Skeletal muscle tissue (tissue), 4 donors: ENCODE data around the gene ATF7IP2. TPM values are rescaled to one million over a fixed set of nuclear protein-coding genes. Genes with fewer than 3 reads are reported as not detected.
A peak's percentile ranks its signal among the peaks of the same experiment; 100 is the strongest.

ENCODE experiments used
- H3K27ac ChIP-seq: one replicate; pipeline ENCODE4 v1.7.0; 2013; ENCODE audit warnings: mild to moderate bottlenecking, low read depth, low read length, inconsistent platforms
- H3K27me3 ChIP-seq, 3 donors: one replicate each; pipeline ENCODE4 v1.7.0; 2013; ENCODE audit warnings: low read length in 3 of 3; ENCODE audit not compliant: control insufficient read depth in 3 of 3, insufficient read depth in 3 of 3
- H3K36me3 ChIP-seq, 3 donors: one replicate each; pipeline ENCODE4 v1.7.0; 2013; ENCODE audit warnings: low read length in 3 of 3; ENCODE audit not compliant: control insufficient read depth in 3 of 3, insufficient read depth in 3 of 3
- H3K4me1 ChIP-seq, 3 donors: one replicate each; pipeline ENCODE4 v1.7.0; 2013; ENCODE audit warnings: low read length in 3 of 3, mild to moderate bottlenecking in 3 of 3; ENCODE audit not compliant: control insufficient read depth in 3 of 3, insufficient read depth in 3 of 3
- H3K4me3 ChIP-seq, 3 donors: one replicate each; pipeline ENCODE4 v1.7.0; 2013; ENCODE audit warnings: low read length in 3 of 3
- H3K9ac ChIP-seq, 3 donors: one replicate each; pipeline ENCODE4 v1.7.0; 2013; ENCODE audit warnings: low read length in 3 of 3, mild to moderate bottlenecking in 3 of 3, moderate library complexity in 2 of 3, low read depth in 1 of 3
- H3K9me3 ChIP-seq, 3 donors: one replicate each; pipeline ENCODE4 v1.7.0; 2013; ENCODE audit warnings: low read length in 3 of 3; ENCODE audit not compliant: control insufficient read depth in 3 of 3
- total RNA-seq: library from RNA; depleted of rRNA; stranded (reverse); fragments of >200 nt; gene quantifications from one replicate; pipeline ENCODE4 v1.2.3, GENCODE V29; 2014
- donor health status: Osteomylitis.

Gene ATF7IP2
- total RNA-seq, 1 donor from 2014 or later = 9.4 TPM

DNA sequence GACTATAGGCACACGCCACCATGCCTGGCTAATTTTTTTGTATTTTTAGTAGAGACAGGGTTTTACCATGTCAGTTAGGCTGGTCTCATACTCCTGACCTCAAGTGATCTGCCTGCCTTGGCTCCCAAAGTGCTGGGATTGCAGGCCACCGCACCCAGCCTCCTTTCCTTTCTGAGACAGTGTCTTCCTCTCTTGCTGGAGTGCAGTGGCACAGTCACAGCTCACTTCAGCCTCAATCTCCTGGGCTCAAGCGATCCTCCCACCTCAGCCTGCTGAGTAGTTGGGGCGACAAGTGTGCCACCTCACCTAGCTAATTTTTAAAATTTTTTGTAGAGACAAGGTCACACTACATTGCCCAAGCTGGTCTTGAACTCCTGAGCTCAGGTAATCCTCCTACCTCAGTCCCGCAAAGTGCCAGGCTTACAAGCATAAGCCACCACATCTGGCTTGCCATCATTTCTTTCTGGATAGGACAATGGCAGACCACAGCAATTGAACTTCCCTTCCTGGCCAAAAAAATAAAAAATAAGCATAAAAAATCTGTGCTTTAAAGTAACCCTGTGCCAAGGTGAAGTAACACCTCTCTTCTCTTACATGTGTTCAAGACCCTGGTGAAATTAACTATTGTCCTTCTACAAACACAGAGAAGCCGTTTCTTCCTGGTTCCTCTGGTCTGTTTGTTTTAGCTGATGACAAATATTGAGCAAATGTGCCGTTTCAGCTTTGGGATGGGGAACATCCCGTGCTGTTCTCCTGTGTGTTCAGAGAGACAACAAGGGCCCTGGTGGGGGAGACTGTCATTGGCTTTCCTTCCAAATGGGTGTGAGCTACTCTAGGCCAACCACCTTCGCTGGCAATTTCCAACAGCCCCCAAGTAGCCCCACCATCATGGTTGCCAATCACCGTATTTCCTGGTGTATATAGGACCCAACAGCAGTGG is 134.3 kb downstream of the ATF7IP2 start:
- no peak overlapping the region for H3K9ac ChIP-seq
- H3K27me3 ChIP-seq = no peaks in the 10 kb centered on the region
- H3K4me1 ChIP-seq = peaks cover 0 to 2% (median 0%) of the 10 kb centered on the region in 3 donors
- no peak overlapping the region for H3K4me3 ChIP-seq
- no peaks in the 10 kb centered on the region for H3K9me3 ChIP-seq
- peaks cover 0 to 2% (median 0%) of the 10 kb centered on the region in 3 donors for H3K36me3 ChIP-seq
- H3K27ac ChIP-seq = no peak overlapping the region

DNA sequence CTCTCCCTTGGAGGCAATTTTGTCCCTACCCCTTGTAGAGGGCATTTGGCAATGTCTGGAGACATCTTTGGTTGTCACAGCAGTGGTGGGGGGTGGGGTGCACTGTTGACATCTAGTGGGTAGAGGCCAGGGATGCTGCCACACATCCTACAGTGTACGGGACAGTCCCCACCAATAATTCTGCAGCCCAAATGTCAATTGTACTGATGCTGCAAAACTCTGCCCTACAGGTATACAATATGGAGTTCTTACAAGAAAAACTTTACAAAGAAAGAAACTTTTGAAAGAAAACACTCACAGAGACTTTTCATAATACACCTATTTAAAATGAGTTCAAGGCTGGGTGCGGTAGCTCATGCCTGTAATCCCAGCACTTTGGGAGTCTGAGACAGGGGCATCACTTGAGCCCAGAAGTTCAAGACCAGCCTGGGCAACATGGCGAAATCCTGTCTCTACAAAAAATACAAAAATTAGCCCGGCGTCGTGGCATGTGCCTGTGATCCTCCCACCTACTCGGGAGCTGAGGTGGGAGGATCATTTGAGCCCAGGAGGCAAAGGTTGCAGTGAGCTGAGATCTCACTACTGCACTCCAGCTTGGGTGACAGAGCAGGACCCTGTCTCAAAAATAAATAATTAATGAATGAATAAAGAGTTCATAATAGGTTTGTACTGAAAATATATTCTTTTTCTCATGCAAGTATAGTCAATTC is 135.2 kb downstream of the ATF7IP2 start:
- no peaks in the 10 kb centered on the region for H3K27me3 ChIP-seq
- no peak overlapping the region for H3K27ac ChIP-seq
- H3K36me3 ChIP-seq = peaks cover 0 to 2% (median 0%) of the 10 kb centered on the region in 3 donors
- no peak overlapping the region for H3K9ac ChIP-seq
- no peak overlapping the region for H3K4me3 ChIP-seq
- no peaks in the 10 kb centered on the region for H3K9me3 ChIP-seq
- H3K4me1 ChIP-seq = no peaks in the 10 kb centered on the region

DNA sequence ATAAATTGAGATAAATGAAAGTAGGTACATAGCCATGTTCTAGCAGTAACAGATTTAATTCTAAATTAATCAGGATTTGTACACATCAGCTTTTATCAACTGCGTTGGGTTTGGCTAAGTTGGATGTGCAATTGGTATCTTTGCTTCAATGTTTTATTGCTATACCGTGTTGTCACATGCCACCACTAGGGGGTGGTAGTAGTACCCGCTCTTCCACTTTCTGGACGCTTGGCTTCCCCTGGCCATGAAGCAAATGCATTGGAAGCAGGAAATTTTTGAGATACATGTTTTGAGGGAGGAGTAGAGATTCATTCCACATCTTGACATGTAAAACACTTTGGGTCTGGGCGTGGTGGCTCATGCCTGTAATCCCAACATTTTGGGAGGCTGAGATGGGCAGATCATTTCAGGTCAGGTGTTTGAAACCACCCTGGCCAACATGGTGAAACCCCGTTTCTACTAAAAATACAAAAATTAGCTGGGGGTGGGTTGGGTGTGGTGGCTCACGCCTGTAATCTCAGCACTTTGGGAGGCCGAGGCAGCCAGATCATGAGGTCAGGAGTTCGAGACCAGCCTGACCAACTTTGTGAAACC is 135.9 kb downstream of the ATF7IP2 start:
- no peaks in the 10 kb centered on the region for H3K27me3 ChIP-seq
- H3K36me3 ChIP-seq = peaks cover 0 to 6% (median 4%) of the 10 kb centered on the region in 3 donors
- H3K4me3 ChIP-seq = no peak overlapping the region
- H3K9me3 ChIP-seq = no peaks in the 10 kb centered on the region
- no peak overlapping the region for H3K27ac ChIP-seq
- no peak overlapping the region for H3K9ac ChIP-seq
- peaks cover 0 to 2% (median 0%) of the 10 kb centered on the region in 3 donors for H3K4me1 ChIP-seq

DNA sequence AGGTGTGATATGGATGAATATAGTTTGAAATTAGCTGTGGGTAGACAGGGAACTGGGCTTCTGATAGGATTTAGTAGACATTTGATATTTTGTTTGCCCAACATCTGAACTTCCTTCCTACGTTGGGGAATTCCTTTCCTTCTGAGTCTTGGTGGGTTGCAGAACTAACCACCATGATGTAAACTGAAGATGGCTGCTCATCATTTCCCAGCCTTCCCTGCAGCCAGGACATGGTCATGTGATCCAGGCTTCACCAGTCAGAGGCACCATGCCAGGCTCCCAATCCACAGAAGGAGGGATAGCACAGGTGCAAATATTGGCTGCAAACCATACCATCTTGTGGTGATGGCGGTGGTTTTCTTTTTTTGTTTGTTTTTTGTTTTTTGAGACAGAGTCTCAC is 137.1 kb downstream of the ATF7IP2 start:
- H3K27me3 ChIP-seq = no peaks in the 10 kb centered on the region
- H3K4me1 ChIP-seq = peaks cover 0 to 8% (median 0%) of the 10 kb centered on the region in 3 donors
- no peaks in the 10 kb centered on the region for H3K9me3 ChIP-seq
- no peak overlapping the region for H3K9ac ChIP-seq
- H3K27ac ChIP-seq = no peak overlapping the region
- no peak overlapping the region for H3K4me3 ChIP-seq
- H3K36me3 ChIP-seq = peaks cover 0 to 6% (median 4%) of the 10 kb centered on the region in 3 donors

DNA sequence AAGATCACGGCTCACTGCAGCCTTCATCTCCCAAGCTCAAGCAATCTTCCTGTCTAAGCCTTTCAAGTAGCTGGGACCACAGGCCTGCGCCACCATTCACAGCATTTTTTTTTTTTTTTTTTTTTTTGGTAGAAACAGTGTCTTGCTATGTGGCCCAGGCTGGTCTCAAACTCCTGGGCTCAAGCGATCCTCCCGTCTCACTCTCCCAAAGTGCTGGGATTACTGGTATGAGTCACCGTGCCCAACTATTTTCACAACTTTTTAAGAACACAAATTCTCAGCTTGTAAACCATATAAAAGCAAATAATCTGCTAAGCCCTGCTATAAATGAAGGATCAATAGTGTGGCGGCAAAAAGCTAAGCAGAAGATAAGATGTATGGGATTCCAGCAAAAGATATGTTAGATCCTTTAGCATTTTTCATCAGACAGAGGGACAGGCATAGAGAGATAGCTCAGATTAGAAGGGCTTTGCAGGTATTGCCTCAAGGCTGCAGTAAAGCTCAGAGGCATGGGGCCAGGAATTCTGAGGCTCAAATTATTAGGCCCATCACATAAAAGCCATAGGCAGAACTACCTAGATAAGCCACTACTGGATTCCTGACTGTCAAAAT is 139.5 kb downstream of the ATF7IP2 start:
- H3K36me3 ChIP-seq = peaks cover 0 to 6% (median 4%) of the 10 kb centered on the region in 3 donors
- H3K27ac ChIP-seq = no peak overlapping the region
- H3K9ac ChIP-seq = no peak overlapping the region
- H3K9me3 ChIP-seq = no peaks in the 10 kb centered on the region
- H3K4me1 ChIP-seq = peaks cover 0 to 9% (median 1%) of the 10 kb centered on the region in 3 donors
- H3K27me3 ChIP-seq = no peaks in the 10 kb centered on the region
- no peak overlapping the region for H3K4me3 ChIP-seq

- H3K9me3 ChIP-seq = no peaks in the 10 kb centered on the region
- no peak overlapping the region for H3K9ac ChIP-seq
- H3K27me3 ChIP-seq = no peaks in the 10 kb centered on the region
- H3K27ac ChIP-seq = no peak overlapping the region
- H3K4me1 ChIP-seq = peaks cover 0 to 15% (median 5%) of the 10 kb centered on the region in 3 donors
- H3K4me3 ChIP-seq = no peak overlapping the region
- peaks cover 0 to 14% (median 4%) of the 10 kb centered on the region in 3 donors for H3K36me3 ChIP-seq
Observed at GRCh38 chr16:10526962-10527361, 141.1 kb downstream of the ATF7IP2 start.

GRCh38 chr16:10528635-10529034 is 142.8 kb downstream of the ATF7IP2 start:
- Histone ChIP-seq H3K9me3 (no peaks in the 10 kb centered on the region), H3K4me3 (no peak overlapping the region), H3K4me1 (peaks cover 0 to 15% (median 5%) of the 10 kb centered on the region in 3 donors), H3K9ac (no peak overlapping the region), H3K27ac (no peak overlapping the region), H3K36me3 (peaks cover 3 to 24% (median 7%) of the 10 kb centered on the region in 3 donors), H3K27me3 (no peaks in the 10 kb centered on the region)

DNA sequence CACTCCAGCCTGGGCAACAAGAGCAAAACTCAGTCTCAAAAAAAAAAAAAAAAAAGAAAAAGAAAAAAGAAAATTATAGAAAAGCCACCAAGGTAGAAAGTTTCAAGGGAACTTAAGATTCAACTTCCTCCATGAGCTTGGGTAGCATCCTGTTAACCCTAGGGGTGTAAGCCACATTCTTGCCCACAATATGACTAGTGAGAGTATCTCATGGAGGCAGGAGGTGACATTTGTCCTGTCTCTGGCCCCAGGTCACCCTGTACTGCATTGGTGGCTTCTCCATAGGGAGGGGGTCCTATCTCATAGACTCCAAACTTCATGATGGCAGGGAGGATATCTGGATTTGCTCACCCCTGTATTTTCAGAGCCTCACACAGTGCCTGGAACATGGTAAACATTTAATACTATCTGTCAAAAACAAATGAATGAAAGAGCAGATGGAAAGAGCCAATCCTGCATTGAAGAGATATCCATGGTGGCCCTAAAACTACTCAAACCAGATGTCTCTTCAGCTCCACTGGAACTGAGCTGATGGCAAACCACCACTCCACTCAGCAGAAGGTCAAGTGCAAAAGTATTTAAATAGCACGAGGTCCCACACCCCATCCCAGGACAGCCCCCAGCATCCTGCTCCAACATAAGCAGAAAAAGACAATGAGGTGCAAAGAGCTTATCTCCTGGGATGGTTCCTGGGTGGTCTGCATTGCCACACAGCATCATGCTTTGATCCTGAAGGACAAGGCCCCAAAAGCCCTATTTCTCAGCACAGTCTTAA is 144.2 kb downstream of the ATF7IP2 start:
- H3K4me3 ChIP-seq = no peak overlapping the region
- peak overlapping the region in 2 of 3 donors; percentile 0 to 40 for H3K9ac ChIP-seq
- no peaks in the 10 kb centered on the region for H3K9me3 ChIP-seq
- no peaks in the 10 kb centered on the region for H3K27me3 ChIP-seq
- no peak overlapping the region for H3K27ac ChIP-seq
- peaks cover 3 to 31% (median 7%) of the 10 kb centered on the region in 3 donors for H3K36me3 ChIP-seq
- peaks cover 0 to 15% (median 5%) of the 10 kb centered on the region in 3 donors for H3K4me1 ChIP-seq

DNA sequence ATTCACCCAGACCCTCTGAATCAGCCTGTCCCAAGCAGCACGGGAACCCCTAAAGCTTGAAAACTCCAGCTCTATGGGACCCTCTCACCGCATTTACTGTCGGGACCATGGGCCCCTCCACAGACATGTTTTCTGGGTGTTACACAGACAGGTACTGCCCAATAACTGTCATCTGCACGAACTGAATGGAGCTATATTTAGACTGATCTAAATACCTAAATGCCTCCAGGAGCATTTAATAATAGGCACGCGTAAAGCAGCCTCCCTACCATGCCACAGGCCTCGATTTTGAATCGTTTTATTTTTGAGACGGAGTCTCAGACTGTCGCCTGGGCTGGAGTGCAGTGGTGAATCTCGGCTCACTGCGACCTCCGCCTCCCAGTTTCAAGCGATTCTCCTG is 144.8 kb downstream of the ATF7IP2 start:
- Histone ChIP-seq H3K9ac (peak overlapping the region in 2 of 3 donors; percentile 0 to 40), H3K9me3 (no peaks in the 10 kb centered on the region), H3K27me3 (no peaks in the 10 kb centered on the region), H3K4me1 (peaks cover 0 to 15% (median 5%) of the 10 kb centered on the region in 3 donors), H3K27ac (no peak overlapping the region), H3K4me3 (no peak overlapping the region), H3K36me3 (peaks cover 6 to 36% (median 8%) of the 10 kb centered on the region in 3 donors)
